NCI-H1417 treated with DMSO at 0.1 percent for 48 hours (cell line): ENCODE measurements around the gene IDS.
"Not testable (repeated sequence)": the region's sequence is repeated elsewhere in the genome, so short reads cannot be mapped to it uniquely, and the experiment has no call there.

Experiments
- DNase-seq: peaks from one replicate; lab custom pipeline; 2025; lab: John Stamatoyannopoulos, UW

Gene IDS

GRCh38 chrX:149527705-149528104 is 22.6 kb upstream of the IDS start:
- DNase-seq, result no peak

- not testable (repeated sequence) for DNase-seq
Observed at GRCh38 chrX:149526318-149527033, 21.4 kb upstream of the IDS start.

- DNase-seq, result not testable (repeated sequence)
Observed at GRCh38 chrX:149525903-149526302, 20.8 kb upstream of the IDS start.

GRCh38 chrX:149525389-149525788 is 20.3 kb upstream of the IDS start:
- DNase-seq, result not testable (repeated sequence)

GRCh38 chrX:149522916-149523315 is 17.8 kb upstream of the IDS start:
- DNase-seq, result no peak

- DNase-seq, result no peak
Observed at GRCh38 chrX:149521438-149521837, 16.3 kb upstream of the IDS start.

- DNase-seq, result not testable (repeated sequence)
Observed at GRCh38 chrX:149520636-149521277, 15.7 kb upstream of the IDS start.

GRCh38 chrX:149518236-149518635 is 13.1 kb upstream of the IDS start:
- DNase-seq, result no peak

- no peak for DNase-seq
Observed at GRCh38 chrX:149517308-149517707, 12.2 kb upstream of the IDS start.

- DNase-seq, result no peak
Observed at GRCh38 chrX:149516604-149517003, 11.5 kb upstream of the IDS start.

- no peak for DNase-seq
Observed at GRCh38 chrX:149515954-149516602, 11.0 kb upstream of the IDS start.

- DNase-seq, result no peak
Observed at GRCh38 chrX:149513825-149514428, 8.8 kb upstream of the IDS start.

- no peak for DNase-seq
Observed at GRCh38 chrX:149512225-149512885, 7.2 kb upstream of the IDS start.

- no peak for DNase-seq
Observed at GRCh38 chrX:149511081-149511480, 6.0 kb upstream of the IDS start.

- no peak for DNase-seq
Observed at GRCh38 chrX:149510386-149510785, 5.3 kb upstream of the IDS start.

- DNase-seq, result no peak
Observed at GRCh38 chrX:149508467-149508866, 3.4 kb upstream of the IDS start.

GRCh38 chrX:149506349-149506748 is 1.2 kb upstream of the IDS start:
- no peak for DNase-seq

GRCh38 chrX:149505671-149506070 is 565 bp upstream of the IDS start:
- no peak for DNase-seq

- DNase-seq, result no peak
Observed at GRCh38 chrX:149504226-149504914, 736 bp downstream of the IDS start.

- DNase-seq, result not testable (repeated sequence)
Observed at GRCh38 chrX:149503446-149503845, 1.7 kb downstream of the IDS start.

- not testable (repeated sequence) for DNase-seq
Observed at GRCh38 chrX:149502923-149503322, 2.2 kb downstream of the IDS start.

GRCh38 chrX:149499766-149500165 is 5.3 kb downstream of the IDS start:
- no peak for DNase-seq
